GM10248 (cell line): Measurements from ENCODE around the gene SDS.

ENCODE experiments used
- CTCF ChIA-PET: fragments of 300-600 bp; sonication (Branson Sonifier 250); formaldehyde crosslinking; extraction: SDS; loops from one replicate; lab custom pipeline; 2021; ENCODE audit warnings: antibody characterized with exemption; lab: Yijun Ruan, JAX
- POLR2A ChIA-PET: fragments of 350-650 bp; sonication (Branson Sonifier 250); formaldehyde crosslinking; extraction: SDS; loops from one replicate; lab custom pipeline; 2020; ENCODE audit warnings: antibody characterized with exemption; lab: Yijun Ruan, JAX
- DNase-seq: peaks from one replicate; pipeline ENCODE4 v3.0.0; 2012; ENCODE audit errors: extremely low spot score
- TF ChIP-seq, protein P1 (sequence below): IDR thresholded peaks from 2 replicates; pipeline ENCODE4 v1.5.1; 2012; ENCODE audit warnings: mild to moderate bottlenecking, low read depth; ENCODE audit errors: extremely low read depth, missing control alignments, control extremely low read depth

The SDS gene, protein sequence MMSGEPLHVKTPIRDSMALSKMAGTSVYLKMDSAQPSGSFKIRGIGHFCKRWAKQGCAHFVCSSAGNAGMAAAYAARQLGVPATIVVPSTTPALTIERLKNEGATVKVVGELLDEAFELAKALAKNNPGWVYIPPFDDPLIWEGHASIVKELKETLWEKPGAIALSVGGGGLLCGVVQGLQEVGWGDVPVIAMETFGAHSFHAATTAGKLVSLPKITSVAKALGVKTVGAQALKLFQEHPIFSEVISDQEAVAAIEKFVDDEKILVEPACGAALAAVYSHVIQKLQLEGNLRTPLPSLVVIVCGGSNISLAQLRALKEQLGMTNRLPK

DNA sequence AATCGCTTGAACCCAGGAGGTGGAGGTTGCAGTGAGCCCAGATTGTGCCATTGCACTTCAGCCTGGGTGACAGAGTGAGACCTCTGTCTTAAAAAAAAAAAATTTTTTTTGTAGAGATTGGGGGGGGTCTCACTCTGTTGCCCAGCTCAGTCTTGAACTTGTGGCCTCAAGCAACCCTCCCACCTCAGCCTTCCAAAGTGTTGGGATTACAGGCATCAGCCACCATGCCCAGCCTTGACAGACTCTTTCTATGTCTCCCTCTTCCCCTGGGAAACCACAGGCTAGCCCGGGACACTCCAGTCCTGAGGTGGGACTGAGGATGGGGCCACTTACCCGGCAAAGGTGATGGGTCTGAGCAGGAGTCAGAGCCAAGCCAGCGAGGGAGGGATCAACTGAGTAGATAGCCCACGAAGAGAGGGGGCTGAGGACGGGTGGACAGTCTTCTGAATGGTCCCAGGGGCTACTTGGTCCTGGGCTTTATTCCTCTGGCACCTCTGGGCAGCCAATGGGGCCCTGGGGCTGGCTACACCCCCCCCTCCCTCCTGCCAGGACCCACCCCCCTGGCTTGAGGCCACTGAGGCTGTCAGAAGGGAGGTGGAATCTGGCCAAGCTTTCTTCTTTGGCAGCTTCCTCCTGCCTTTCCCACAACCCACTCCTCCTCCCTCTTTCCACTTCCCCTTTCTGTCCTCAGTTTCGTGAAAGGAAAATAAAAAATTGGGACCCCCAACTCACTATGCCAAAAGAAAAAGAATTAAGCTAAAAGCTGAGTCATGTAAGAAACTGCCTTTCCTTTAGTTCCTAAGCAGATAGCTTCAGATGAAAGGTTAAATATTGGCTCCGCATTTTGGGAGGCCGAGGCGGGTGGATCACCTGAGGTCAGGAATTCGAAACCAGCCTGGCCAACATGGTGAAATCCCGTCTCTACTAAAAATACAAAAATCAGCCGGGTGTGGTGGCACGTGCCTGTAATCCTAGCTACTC lies at the start of gene SDS:
SDS (minus strand) TSS at position 453 of the 981 bp plus-strand sequence. CDS start 4,179 bp downstream, outside the sequence.
- ChIA-PET CTCF (interaction anchor here (1.1 to 3.1 kb wide), 4 partner anchors 10 to 207 kb away, joined by 3 to 17 read pairs (median 3); no protein-coding TSS in a partner anchor), POLR2A (no interaction called here)
- TF ChIP-seq, protein P1, sequence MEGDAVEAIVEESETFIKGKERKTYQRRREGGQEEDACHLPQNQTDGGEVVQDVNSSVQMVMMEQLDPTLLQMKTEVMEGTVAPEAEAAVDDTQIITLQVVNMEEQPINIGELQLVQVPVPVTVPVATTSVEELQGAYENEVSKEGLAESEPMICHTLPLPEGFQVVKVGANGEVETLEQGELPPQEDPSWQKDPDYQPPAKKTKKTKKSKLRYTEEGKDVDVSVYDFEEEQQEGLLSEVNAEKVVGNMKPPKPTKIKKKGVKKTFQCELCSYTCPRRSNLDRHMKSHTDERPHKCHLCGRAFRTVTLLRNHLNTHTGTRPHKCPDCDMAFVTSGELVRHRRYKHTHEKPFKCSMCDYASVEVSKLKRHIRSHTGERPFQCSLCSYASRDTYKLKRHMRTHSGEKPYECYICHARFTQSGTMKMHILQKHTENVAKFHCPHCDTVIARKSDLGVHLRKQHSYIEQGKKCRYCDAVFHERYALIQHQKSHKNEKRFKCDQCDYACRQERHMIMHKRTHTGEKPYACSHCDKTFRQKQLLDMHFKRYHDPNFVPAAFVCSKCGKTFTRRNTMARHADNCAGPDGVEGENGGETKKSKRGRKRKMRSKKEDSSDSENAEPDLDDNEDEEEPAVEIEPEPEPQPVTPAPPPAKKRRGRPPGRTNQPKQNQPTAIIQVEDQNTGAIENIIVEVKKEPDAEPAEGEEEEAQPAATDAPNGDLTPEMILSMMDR, result no peak
- no peak for DNase-seq

DNA sequence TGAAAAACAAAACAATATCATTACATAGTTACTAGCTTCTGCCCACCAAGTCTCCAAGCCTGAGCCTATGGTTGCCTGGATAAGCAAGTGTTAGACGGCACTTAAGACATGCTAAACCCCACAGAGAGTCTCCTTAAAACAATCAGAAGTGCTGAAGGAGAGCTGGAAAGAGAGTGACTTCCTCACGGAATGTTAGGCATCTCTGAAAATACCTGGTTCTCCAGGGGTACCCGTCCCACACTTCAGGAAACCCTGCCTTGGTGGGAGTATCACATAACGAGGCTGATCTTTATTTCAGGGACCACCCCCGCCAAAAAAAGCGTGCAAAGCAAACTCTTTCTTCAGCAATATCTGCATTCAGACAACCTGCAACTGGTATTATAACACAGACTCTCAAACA lies 49.6 kb upstream of the SDS start:
- no peak for DNase-seq
- ChIA-PET CTCF (interaction anchor here (1.1 to 2.5 kb wide), 3 partner anchors 9 to 24 kb away, joined by 3 to 14 read pairs (median 5); no protein-coding TSS in a partner anchor), POLR2A (interaction anchor here (0.7 kb wide), 1 partner anchor 48 kb away, joined by 3 read pairs; no protein-coding TSS in a partner anchor)
- TF ChIP-seq, protein P1, result no peak

GRCh38 chr12:113452458-113452857 lies 48.8 kb upstream of the SDS start:
- ChIA-PET POLR2A (no interaction called here), CTCF (interaction anchor here (1.6 to 2.5 kb wide), 2 partner anchors 8 to 10 kb away, joined by 5 to 14 read pairs; no protein-coding TSS in a partner anchor)
- TF ChIP-seq, protein P1, result no peak
- no peak for DNase-seq

DNA sequence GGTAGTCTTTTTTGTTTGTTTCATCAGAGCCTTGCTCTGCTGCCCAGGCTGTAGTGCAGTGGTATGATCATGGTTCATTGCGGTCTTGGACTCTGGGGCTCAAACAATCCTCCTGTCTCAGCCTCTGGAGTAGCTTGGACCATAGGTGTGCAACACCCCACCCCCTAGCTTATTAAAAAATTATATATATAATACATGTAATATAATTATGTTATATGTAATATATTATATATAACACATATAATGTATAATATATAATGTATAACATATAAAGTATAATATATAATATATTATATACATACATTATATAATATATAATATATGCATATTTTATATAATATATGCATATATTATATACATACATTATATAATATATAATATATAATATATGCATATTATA lies 46.2 kb upstream of the SDS start:
- no peak for DNase-seq
- TF ChIP-seq, protein P1, result no peak
- CTCF ChIA-PET, result interaction anchor here (0.9 kb wide), 1 partner anchor 10 kb away, joined by 3 read pairs; no protein-coding TSS in a partner anchor
- POLR2A ChIA-PET, result no interaction called here

- TF ChIP-seq, protein P1, result no peak
- DNase-seq, result no peak
- POLR2A ChIA-PET, result no interaction called here
- CTCF ChIA-PET, result interaction anchor here (0.9 kb wide), 1 partner anchor 9 kb away, joined by 3 read pairs; no protein-coding TSS in a partner anchor
Measured at GRCh38 chr12:113449299-113449698, 45.6 kb upstream of the SDS start.

- CTCF ChIA-PET, result no interaction called here
- TF ChIP-seq, protein P1, result no peak
- POLR2A ChIA-PET, result no interaction called here
- DNase-seq, result no peak
Measured at GRCh38 chr12:113448873-113449272, 45.2 kb upstream of the SDS start.
